ENCODE data around the gene SLC25A17.
A peak's percentile ranks its signal among the peaks of the same experiment; 100 is the strongest.

SLC25A17 gene

DNA sequence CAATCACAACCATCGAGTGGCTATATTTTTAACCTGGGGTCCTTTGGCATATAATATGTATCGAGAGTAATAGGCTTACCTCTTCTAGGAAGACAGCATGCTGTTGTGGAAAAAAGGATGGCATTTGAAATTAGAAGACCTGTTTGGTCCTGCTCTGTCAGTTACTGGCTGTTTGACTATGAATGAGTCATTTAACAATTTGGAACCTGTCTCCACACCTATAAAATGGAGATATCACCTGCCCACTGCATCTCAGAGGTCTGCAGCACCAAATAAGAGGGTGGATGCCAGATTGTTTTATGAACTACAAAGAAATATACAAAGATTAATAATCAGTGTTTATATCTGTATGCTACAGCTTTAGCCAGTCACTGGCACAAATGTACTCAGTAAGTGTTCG, 60.8 kb downstream of the SLC25A17 start:
- no peak for DNase-seq (ENCODE audit: low read depth in 2 of 2)

DNA sequence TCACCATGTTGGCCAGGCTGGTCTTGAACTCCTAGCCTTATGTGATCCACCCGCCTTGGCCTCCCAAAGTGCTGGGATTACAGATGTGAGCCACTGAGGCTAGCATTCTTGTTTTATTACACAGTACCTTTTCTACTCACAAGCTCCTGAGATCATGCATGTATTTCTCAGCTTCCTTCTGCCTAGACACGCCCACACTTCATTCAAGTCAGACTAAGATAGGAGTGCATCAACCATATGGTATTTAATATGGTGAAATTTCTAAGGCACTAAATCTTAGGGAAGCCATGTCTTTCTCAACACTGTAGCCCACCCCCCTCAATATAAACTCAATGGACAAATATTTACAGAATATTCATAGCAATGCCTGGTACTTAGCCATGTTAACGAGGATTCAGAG, 62.1 kb downstream of the SLC25A17 start:
- peak in 1 of 2 experiments; percentile 9 for DNase-seq (ENCODE audit: low read depth in 2 of 2)

DNA sequence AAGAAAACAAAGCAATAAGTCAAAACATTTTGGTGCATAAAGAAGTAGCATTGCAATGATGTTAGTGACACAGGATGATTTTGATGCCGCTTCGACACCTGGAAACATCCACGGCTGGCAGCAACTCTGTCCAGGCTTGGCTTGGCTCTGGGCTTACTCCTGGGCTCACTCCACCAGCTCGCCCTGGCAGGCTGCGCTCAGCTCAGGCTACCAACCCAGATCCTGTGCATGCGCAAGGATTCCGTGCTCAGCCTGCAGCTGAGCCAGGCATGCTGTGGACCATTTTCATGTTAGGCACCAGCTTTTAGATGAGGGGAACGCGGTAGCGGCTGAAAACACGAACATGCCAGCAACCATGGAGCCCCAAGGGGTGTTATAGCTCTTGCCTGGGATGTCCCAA, 66.0 kb downstream of the SLC25A17 start:
- no peak for DNase-seq (ENCODE audit: low read depth in 2 of 2)

DNA sequence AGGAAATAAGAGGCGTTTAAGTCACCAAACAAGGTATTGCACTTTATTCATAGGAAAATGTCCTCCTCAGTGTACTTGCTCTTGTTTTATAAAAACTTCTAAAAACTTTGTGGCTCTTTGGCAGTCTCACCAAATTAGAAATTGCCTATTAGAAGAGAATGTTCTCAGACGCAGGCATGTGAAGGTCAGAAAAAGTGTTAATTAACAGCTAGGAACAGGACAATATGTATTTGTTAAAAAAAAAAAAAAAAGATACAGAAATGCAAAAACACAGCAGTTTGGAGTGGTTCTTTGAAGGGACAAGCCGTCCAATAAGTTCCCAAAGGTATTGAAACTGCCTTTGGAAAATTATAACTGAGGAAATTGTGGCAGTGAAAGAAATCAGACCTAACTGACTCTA, 67.9 kb downstream of the SLC25A17 start:
- DNase-seq (ENCODE audit: low read depth in 2 of 2) = no peak

DNA sequence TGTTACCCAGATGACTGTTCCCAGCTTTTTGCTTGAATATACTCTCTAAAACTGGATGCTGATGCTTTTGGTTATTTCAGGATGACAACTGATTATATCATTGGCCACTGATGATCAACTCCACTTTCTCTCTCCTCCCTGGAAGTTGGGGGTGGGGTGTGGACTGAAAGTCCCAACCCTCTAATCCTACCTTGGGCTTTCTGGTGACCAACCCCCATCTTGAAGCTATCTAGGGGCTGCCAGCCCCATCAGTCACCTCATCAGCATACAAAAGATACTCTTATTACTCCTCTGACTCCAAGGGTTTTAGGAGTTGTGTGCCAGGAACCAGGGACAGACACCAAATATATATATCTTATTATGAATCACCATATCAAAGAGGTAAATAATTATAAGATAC, 69.3 kb downstream of the SLC25A17 start:
- no peak for DNase-seq (ENCODE audit: low read depth in 2 of 2)

DNA sequence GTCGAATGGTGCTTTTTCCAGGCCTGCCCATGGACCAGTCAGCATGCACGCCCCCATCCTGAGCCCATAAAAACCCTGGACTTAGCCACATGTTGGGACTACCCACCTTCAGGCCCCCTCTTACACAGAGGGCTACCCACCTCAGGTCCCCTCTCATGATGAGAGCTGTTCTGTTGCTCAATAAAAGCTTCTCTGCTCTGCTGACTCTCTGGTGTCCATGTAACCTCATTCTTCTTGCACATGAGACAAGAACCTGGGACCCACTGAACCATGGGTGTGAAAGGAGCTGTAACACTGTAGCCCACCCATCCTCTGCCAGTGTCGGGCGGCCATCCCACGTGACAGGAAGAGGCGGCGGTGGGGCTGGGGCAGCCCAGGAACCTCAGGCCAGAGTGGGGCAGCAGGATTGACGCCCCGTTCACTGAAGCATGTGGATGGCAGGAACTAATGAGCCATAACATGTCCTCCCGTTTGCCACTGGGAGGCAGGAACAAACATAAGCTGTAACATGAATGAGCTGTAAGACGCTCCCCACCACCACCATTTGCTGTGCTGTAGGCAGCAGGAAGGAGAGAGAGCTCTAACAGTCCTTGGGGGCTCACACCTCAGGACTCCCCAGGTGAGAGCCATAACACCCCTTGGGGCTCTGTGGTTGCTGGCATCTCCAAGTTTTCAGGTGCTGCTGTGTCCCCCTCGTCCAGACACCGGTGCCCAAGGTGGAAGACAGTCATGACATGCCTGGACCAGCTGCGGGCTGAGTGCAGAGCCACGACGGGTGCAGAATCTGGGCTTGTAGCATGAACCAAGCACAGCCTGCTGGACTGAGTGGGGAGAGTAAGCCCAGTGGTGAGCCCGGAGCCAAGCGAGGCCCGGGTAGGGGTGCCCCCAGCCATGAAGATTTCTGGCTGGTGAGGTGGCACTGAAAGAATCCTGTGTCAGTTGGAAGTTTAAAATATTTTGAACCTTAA, 70.5 kb downstream of the SLC25A17 start:
- DNase-seq (ENCODE audit: low read depth in 2 of 2) = no peak

DNA sequence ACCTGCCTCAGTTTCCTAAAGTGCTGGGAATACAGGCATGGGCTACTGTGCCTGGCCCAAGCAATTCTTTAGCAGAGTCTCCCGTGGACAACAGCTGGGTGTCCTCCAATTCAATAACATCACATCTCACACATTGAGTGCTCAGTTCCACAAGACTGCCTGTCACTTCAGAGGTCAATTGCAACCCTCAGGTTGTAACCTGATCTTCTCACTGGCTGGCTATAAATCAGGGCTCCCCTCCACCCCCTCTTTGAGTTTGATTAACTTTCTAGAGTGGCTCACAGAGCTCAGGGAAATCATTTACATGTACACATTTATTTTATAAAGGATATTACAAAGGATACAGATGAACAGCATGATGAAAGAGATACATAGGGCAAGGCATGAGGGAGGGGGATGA, 71.8 kb downstream of the SLC25A17 start:
- DNase-seq (ENCODE audit: low read depth in 2 of 2) = no peak

DNA sequence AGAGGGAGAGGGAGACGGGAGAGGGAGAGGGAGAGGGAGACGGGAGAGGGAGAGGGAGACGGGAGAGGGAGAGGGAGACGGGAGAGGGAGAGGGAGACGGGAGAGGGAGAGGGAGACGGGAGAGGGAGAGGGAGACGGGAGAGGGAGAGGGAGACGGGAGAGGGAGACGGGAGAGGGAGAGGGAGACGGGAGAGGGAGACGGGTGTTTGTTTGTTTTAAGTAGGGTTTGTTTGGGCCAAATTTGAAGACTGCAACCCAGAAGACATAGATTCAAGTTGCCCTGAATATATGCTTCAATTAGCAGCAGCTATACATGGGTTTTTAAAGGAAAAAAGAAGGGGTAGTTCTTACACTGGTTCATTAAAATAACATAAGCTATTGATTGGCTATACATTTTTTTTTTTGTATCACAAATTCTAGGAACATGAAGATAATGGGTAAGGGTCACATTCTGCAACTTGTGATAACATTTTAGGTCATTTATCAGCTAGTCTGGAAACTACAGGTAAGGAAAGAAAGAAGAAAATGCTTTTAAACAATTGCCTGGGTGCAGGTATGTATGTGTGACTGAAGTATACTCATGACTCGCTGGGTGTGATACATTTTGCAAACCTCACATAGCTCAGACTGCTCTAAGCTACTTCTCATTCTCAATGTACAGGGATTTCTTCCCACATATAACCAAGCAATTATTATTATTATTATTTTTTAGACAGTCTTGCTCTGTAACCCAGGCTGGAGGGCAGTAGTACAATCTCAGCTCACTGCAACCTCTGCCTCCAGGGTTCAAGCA, 72.5 kb downstream of the SLC25A17 start:
- DNase-seq (ENCODE audit: low read depth in 2 of 2) = no peak

DNA sequence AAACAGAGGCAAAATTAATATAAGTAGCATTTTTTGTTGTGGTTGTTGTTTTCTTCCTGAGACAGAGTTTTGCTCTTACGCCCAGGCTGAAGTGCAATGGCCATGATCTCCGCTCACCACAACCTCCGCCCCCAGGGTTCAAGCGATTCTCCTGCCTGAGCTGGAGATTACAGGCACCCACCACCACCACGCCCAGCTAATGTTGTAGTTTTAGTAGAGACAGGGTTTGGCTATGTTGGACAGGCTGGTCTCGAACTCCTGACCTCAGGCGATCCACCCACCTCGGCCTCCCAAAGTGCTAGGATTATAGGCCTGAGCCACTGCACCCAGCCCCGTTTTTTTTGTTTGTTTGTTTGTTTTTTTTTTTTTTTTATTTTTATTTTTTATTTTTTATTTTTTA, 75.4 kb downstream of the SLC25A17 start:
- no peak for DNase-seq (ENCODE audit: low read depth in 2 of 2)

DNA sequence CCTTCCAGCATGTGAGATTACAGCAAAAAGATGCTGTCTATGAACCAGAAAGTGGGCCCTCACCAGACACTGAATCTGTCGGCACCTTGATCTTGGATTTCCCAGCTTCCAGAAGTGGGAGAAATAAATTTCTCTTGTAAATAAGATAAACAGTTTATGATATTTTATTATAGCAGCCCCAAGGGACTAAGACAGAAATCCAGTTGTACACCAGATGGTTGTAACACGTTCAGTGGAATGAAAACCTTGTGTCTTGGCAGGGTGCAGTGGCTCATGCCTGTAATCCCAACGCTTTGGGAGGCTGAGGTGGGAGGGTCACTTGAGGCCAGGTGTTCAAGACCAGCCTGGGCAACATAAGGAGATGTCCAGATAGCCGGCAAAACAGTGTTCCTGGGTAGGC, 78.0 kb downstream of the SLC25A17 start:
- DNase-seq (ENCODE audit: low read depth in 2 of 2) = no peak

DNA sequence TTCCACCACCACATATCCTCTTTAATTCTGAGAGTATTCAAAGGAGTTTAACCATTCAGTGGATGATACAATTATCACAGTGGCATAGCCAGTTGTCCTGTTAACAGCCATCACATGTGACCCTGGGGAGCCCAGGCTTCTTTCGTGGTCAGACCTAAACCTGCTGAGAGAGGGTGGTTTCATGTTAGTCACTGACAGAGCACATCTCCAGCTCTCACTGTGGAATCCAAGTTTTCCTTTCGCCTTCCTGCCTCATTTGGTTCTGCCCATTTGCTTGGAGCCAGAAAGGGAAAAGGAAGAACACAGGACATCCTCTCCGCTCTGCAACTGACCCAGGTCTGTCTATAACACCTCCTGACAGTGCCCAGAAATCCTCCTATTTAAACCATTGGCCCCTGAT, 79.4 kb downstream of the SLC25A17 start:
- DNase-seq (ENCODE audit: low read depth in 2 of 2) = no peak

DNA sequence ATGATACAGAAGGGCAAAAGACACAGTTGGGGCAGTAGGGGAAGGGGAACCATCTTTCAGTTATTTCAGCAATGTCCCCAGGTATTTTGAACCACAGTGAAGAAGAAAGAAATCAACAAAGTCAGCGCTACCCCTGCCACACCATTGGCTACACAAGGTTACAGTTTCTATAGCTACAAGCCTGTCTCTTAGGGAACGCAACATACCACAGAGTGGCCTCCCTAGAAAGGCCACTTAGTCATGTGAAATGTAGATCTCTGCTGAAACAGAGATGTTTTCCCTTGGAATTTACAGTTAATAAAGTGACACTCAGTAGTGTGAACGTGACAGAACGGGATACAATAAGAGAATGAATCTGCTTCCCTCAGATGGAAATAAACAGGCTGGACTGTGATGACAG, 85.2 kb downstream of the SLC25A17 start:
- no peak for DNase-seq (ENCODE audit: low read depth in 2 of 2)

DNA sequence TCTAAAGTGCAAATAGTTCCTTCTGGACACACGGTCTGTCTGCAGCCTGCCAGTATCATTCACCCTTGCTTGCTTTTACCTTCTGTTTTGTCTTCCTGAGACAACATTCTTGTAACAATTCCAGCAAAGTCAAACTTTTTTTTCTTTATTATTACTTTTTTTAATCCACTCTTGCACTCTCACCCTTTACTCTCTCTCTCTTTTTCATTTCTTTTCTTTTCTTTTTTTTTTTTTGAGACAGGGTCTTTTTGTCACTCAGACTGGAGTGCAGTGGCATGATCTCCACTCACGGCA, 86.2 kb downstream of the SLC25A17 start:
- no peak for DNase-seq (ENCODE audit: low read depth in 2 of 2)

DNA sequence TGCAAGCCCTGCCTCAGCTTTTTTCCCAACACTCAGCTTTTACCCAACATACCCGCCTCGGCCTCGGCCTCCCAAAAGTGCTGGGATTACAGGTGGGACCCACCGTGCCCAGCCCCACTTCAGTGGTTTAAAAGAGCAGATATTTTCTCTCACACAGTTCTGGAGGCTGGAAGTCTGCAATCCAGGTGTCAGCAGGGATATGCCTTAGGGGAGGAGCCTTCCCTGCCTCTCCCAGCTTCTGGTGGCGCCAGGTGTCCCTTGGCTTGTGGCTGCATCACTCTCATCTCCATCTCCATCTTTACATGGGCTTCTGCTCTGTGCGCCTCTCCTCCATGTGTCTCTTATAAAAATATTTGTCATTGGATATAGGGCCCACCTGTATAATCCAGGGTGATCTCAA, 89.9 kb downstream of the SLC25A17 start:
- DNase-seq (ENCODE audit: low read depth in 2 of 2) = no peak

DNA sequence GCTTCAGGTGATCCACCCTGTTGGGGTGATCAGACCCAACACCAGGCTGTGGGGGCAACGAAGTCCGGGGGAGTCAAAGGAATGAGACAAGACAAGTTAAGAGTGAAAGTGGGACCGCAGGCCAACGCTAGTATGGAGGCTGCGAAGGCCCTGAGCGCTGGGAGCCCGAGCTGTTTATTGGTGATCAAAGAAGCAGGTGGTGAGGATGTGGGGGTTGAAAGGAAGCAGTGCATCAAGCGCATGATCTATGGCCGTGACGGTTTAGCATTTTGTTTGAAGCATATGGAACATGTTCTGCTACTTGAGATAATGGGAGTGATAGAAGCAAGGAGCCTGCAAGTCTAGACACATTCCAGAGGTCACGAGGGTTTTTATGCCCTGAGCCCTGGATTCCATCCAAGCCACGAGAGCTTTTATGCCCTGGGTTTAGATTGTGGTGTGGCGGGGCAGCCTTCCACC, 90.4 kb downstream of the SLC25A17 start:
- no peak for DNase-seq (ENCODE audit: low read depth in 2 of 2)

DNA sequence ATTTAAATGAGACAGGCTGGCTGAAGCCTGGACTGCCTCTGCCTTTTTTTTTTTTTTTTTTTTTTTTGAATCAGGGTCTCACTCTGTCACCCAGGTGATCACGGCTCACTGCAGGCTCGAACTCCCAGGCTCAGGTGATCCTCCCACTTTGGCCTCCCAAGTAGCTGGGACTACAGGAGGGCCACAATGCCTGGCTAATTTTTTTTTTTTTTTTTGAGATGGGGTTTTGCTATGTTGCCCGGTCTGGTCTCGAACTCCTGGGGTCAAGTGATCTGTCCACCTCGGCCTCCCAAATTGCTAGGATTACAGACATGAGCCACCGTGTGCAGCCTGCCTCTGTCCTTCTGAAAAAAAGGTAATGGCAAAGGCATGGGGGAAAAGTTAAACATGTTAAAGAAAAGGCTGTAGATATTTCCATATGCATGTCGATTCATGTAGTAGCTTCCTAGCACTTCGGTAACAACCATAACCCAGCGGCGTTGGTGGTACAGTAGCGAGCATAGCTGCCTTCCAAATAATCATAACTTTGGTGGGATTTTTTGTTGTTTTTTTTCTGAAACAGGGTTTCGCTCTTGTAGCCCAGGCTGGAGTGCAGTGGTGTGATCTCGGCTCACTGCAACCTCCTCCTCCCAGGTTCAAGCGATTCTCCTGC, 91.1 kb downstream of the SLC25A17 start:
- no peak for DNase-seq (ENCODE audit: low read depth in 2 of 2)

DNA sequence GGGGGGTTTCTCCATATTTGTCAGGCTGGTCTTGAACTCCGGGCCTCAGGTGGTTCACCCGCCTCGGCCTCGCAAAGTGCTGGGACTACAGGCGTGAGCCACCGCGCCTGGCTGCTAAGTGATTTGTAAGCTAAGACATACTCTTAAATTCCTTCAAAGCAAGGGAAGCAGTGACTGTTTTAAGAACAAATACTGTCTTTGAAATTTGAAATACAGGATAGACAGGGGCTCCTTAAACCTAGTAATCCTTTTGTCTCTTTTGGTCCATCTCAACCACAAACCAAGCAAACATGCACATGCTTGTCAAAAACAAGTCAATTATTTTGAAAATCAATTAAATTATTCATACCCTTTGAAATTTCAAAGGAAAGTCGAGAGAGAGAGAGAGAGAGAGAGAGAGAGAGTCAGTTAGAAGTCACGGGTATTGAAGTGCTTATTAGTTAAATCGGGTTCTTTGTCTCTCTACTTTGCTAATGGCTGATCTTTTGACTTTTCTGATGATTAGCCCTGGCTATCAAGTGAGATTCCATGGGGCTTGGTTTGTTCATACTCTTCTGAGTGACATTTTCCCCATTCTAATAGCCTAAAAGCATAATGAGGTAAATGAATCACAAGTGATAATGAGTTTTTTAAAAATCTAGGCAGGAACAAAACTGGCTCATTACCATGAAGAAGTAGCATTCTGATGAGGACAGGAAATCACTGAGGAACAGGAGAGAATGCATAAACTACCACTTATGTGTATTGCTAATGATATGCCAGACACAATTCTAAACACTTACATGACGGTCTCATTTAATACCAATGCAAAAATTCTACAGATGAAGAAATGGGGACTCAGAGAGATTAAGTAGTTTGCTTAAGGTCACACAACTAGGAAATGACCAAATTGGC, 91.8 kb downstream of the SLC25A17 start:
- no peak for DNase-seq (ENCODE audit: low read depth in 2 of 2)

DNA sequence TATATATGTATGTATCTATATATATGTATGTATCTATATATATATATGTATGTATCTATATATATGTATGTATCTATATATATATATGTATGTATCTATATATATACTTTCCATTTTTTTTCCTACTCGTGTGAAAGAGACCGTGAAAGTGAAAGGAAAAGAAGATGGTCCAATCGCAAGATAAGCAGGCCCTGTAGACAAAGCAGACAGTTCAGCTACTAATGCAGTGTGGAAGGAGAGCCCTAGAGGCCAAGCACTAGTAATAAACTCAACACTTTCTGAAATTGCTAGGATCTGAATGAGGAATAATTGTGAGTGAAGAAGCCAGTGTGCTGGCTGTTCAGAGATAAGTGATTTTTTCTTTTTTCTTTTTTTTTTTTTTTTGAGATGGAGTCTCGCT, 92.6 kb downstream of the SLC25A17 start:
- no peak for DNase-seq (ENCODE audit: low read depth in 2 of 2)

DNA sequence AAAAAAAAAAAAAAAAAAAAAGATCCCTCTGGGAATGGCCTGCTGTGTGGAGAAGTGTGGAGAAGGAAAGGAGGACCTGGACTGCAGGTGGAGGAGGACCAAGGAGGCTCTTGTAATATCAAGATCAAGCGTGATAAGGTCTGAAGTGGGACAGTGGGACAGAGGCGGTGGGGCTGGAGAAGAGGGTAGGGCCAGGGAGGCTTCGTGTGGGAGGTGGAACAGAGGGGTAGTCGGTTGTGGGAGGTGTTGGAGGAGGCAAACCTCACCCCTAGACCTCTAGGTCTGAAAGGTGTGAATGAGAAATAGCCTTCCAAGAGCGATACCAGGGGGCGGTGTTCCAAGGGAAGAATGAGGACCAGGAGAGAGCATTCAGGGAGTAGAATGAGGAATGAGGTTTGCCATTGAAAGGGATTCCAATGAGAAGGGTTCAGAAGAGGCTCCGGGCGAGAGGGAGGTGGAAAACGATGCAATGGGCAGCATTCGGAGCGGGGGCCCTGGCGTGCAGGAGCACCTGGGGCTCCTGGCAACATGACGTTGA, 95.7 kb downstream of the SLC25A17 start:
- DNase-seq (ENCODE audit: low read depth in 2 of 2) = no peak

DNA sequence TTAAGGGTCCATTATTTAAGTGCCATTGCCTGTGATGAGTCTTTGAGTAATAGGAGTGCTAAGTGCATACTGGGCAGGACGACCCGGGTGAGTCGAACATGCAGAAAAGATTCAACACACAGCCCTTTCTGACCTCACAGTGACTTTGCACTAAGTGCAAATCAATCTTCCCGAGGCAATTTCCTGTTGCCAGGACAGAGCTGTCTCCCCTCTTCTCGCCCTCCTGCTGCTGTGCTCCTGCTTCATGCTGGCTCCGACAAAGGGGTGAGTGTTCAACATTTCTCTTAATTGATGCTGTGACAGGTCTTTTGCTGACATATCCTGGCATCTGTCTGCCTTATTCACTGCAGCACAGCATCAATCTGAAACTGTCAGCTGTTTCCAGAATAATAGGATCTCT, 97.9 kb downstream of the SLC25A17 start:
- DNase-seq (ENCODE audit: low read depth in 2 of 2) = no peak

DNA sequence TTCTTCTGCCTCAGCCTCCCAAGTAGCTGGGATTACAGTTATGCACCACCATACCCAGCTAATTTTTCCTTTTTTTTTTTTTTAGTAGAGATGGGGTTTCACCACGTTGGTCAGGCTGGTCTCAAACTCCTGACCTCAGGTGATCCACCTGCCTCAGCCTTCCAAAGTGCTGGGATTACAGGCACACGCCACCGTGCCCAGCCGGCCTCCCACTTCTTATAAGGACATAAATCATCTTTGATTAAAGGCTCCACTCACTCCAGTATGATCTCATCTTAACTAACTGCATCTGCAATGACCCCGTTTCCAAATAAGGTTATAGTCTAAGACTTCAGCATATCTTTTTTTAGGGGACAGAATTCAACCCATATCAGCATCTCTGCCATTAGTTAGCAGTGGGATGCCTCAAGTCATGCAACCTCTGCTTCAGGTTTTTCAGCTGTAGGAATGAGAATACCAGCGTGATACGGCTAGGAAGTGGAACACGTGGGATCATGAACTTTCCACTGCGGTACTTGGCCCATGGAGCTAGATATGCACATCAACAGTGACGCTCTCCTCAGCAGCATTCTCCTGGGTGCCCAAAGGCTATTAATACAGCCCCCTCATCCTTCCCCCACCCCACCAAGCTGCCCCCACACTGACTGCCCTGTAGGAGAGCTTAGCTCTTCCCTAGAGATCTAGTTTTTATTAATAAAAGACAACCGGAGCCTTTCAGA, 98.4 kb downstream of the SLC25A17 start:
- DNase-seq (ENCODE audit: low read depth in 2 of 2) = no peak
